ENCODE data around the gene MYH7B. TPM values are rescaled to one million over a fixed set of nuclear protein-coding genes. Genes with fewer than 3 reads are reported as not detected.

MYH7B gene
- total RNA-seq, 2 donors from 2014 or later = 0.14 to 0.27 TPM

- H3K27ac ChIP-seq = no peak overlapping the region
- H3K4me1 ChIP-seq (ENCODE audit: control insufficient read depth in 1 of 2, low read depth in 2 of 2) = no peaks in the 10 kb centered on the region
- H3K4me3 ChIP-seq = no peak overlapping the region
- H3K9me3 ChIP-seq = no peaks in the 10 kb centered on the region
- peaks cover 81% of the 10 kb centered on the region for H3K36me3 ChIP-seq
- TF ChIP-seq, protein P1, sequence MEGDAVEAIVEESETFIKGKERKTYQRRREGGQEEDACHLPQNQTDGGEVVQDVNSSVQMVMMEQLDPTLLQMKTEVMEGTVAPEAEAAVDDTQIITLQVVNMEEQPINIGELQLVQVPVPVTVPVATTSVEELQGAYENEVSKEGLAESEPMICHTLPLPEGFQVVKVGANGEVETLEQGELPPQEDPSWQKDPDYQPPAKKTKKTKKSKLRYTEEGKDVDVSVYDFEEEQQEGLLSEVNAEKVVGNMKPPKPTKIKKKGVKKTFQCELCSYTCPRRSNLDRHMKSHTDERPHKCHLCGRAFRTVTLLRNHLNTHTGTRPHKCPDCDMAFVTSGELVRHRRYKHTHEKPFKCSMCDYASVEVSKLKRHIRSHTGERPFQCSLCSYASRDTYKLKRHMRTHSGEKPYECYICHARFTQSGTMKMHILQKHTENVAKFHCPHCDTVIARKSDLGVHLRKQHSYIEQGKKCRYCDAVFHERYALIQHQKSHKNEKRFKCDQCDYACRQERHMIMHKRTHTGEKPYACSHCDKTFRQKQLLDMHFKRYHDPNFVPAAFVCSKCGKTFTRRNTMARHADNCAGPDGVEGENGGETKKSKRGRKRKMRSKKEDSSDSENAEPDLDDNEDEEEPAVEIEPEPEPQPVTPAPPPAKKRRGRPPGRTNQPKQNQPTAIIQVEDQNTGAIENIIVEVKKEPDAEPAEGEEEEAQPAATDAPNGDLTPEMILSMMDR (IDR thresholded peaks at IDR 0.05) = no peak
- DNase-seq (ENCODE audit: low spot score) (no peak), ATAC-seq (ENCODE audit: insufficient number of reproducible peaks, low FRiP score, low read depth) (no peak)
- no peaks in the 10 kb centered on the region for H3K27me3 ChIP-seq (replicated peaks; ENCODE audit: insufficient read depth)
Measured at GRCh38 chr20:34999782-35000181, 44.1 kb downstream of the MYH7B start.

- TF ChIP-seq, protein P1 (IDR thresholded peaks at IDR 0.05) = no peak
- no peak for DNase-seq (ENCODE audit: low spot score)
- no peaks in the 10 kb centered on the region for H3K9me3 ChIP-seq
- no peak for ATAC-seq (ENCODE audit: insufficient number of reproducible peaks, low FRiP score, low read depth)
- H3K4me1 ChIP-seq (ENCODE audit: control insufficient read depth in 1 of 2, low read depth in 2 of 2) = no peaks in the 10 kb centered on the region
- no peak overlapping the region for H3K27ac ChIP-seq
- no peaks in the 10 kb centered on the region for H3K27me3 ChIP-seq (replicated peaks; ENCODE audit: insufficient read depth)
- peaks cover 83% of the 10 kb centered on the region for H3K36me3 ChIP-seq
- no peak overlapping the region for H3K4me3 ChIP-seq
Measured at GRCh38 chr20:35000311-35000921, 44.7 kb downstream of the MYH7B start.

GRCh38 chr20:35000922-35001595, 45.4 kb downstream of the MYH7B start:
- DNase-seq (ENCODE audit: low spot score) = no peak
- Histone ChIP-seq H3K4me1 (ENCODE audit: control insufficient read depth in 1 of 2, low read depth in 2 of 2) (no peaks in the 10 kb centered on the region), H3K27ac (no peak overlapping the region), H3K4me3 (no peak overlapping the region), H3K27me3 (replicated peaks; ENCODE audit: insufficient read depth) (no peaks in the 10 kb centered on the region), H3K9me3 (no peaks in the 10 kb centered on the region), H3K36me3 (peaks cover 81% of the 10 kb centered on the region)
- TF ChIP-seq, protein P1 (IDR thresholded peaks at IDR 0.05) = no peak
- ATAC-seq (ENCODE audit: insufficient number of reproducible peaks, low FRiP score, low read depth) = no peak

- DNase-seq (ENCODE audit: low spot score) (no peak), ATAC-seq (ENCODE audit: insufficient number of reproducible peaks, low FRiP score, low read depth) (no peak)
- TF ChIP-seq, protein P1 (IDR thresholded peaks at IDR 0.05) = no peak
- peaks cover 80% of the 10 kb centered on the region for H3K36me3 ChIP-seq
- H3K4me1 ChIP-seq (ENCODE audit: control insufficient read depth in 1 of 2, low read depth in 2 of 2) = no peaks in the 10 kb centered on the region
- no peaks in the 10 kb centered on the region for H3K9me3 ChIP-seq
- H3K27me3 ChIP-seq (replicated peaks; ENCODE audit: insufficient read depth) = no peaks in the 10 kb centered on the region
- no peak overlapping the region for H3K27ac ChIP-seq
- H3K4me3 ChIP-seq = no peak overlapping the region
Measured at GRCh38 chr20:35001596-35002362, 46.1 kb downstream of the MYH7B start.
